Upper lobe of left lung (tissue), 6 donors: ENCODE results near the gene APBA1. TPM values are rescaled to one million over a fixed set of nuclear protein-coding genes. Genes with fewer than 3 reads are reported as not detected.

Source experiments
- ATAC-seq, 2 donors: fragments of 200-7000 bp; cut with Tn5 transposase; one replicate each; pipeline ENCODE4 v1.9.1; 2022; ENCODE audit warnings: mild to moderate bottlenecking in 2 of 2, moderate library complexity in 2 of 2; ENCODE audit not compliant: low FRiP score in 2 of 2
- DNase-seq, 2 donors: peaks; one replicate each; pipeline ENCODE4 v3.0.0-alpha.2; 2019 to 2020
- H3K27ac ChIP-seq, 4 donors: fragments of 200-600 bp; sonication (generic); one replicate each; pipeline ENCODE4 v1.5.1; 2016 to 2019
- H3K27me3 ChIP-seq, 4 donors: fragments of 200-600 bp; sonication (generic); one replicate each; pipeline ENCODE4 v1.5.1; 2017 to 2019
- H3K36me3 ChIP-seq, 4 donors: fragments of 200-600 bp; sonication (generic); one replicate each; pipeline ENCODE4 v1.5.1; 2016 to 2019
- H3K4me1 ChIP-seq, 4 donors: fragments of 200-600 bp; sonication (generic); one replicate each; pipeline ENCODE4 v1.5.1; 2018 to 2019
- H3K4me3 ChIP-seq, 4 donors: fragments of 200-600 bp; sonication (generic); one replicate each; pipeline ENCODE4 v1.5.1; 2017 to 2019; ENCODE audit warnings: mild to moderate bottlenecking in 2 of 4, moderate library complexity in 1 of 4
- H3K9me3 ChIP-seq, 4 donors: fragments of 200-600 bp; sonication (generic); one replicate each; pipeline ENCODE4 v1.5.1; 2018 to 2019
- CTCF ChIP-seq, 6 experiments: fragments of 450-650 bp in 4 of 6; fragments of 200-600 bp in 2 of 6; sonication (generic) in 2 of 6; IDR thresholded peaks; one replicate each; pipeline ENCODE4 v1.5.1; 2016 to 2019; ENCODE audit warnings: antibody characterized with exemption in 6 of 6
- EP300 ChIP-seq, 4 donors: sonication (generic); formaldehyde crosslinking; IDR thresholded peaks; one replicate each; pipeline ENCODE4 v1.5.1; 2017; ENCODE audit warnings: antibody characterized with exemption in 4 of 4, control low read depth in 2 of 4
- POLR2A ChIP-seq, 4 donors: fragments of 450-650 bp; IDR thresholded peaks; one replicate each; pipeline ENCODE4 v1.5.1; 2016 to 2017; ENCODE audit warnings: antibody characterized with exemption in 4 of 4, mild to moderate bottlenecking in 2 of 4
- POLR2AphosphoS5 ChIP-seq, 2 donors: sonication (generic); formaldehyde crosslinking; IDR thresholded peaks; one replicate each; pipeline ENCODE4 v1.5.1; 2017; ENCODE audit warnings: antibody characterized with exemption in 2 of 2
- WGBS, 2 donors: methylation state at CpG; one replicate each; pipeline ENCODE4 v1.1.5; 2017 to 2018; 5-methylcytosine and 5-hydroxymethylcytosine counted together
- total RNA-seq, 6 donors: library from RNA; depleted of rRNA in 4 of 6; stranded (reverse); fragments of >200 nt in 4 of 6; gene quantifications; one replicate each; pipeline versions ENCODE4 v1.1.0 to v1.2.1, GENCODE V29; 2016 to 2021
- donor health status: DM: no; HTN: no; CAD: no; lungs with moderate emphysema.
- donor health status: DM: no; HTN: yes; CAD: no; lungs with severe emphysema.

Gene APBA1
- total RNA-seq, 6 donors from 2014 or later: 2.1 to 5.4 (median 4.0) TPM

- ATAC-seq (no peak), DNase-seq (no peak)
- H3K36me3 ChIP-seq: no peaks in the 10 kb centered on the region
- no peak overlapping the region for H3K4me3 ChIP-seq
- H3K27ac ChIP-seq: no peak overlapping the region
- TF ChIP-seq POLR2AphosphoS5 (IDR thresholded peaks at IDR 0.05) (no peak), EP300 (IDR thresholded peaks at IDR 0.05) (no peak), POLR2A (IDR thresholded peaks at IDR 0.05) (no peak), CTCF (IDR thresholded peaks at IDR 0.05) (no peak)
- no peaks in the 10 kb centered on the region for H3K4me1 ChIP-seq
- no peaks in the 10 kb centered on the region for H3K27me3 ChIP-seq
- no peaks in the 10 kb centered on the region for H3K9me3 ChIP-seq
Measured at GRCh38 chr9:69559126-69559525, 113.0 kb downstream of the APBA1 start.

- Histone ChIP-seq H3K27me3 (no peaks in the 10 kb centered on the region), H3K4me3 (no peak overlapping the region), H3K9me3 (no peaks in the 10 kb centered on the region), H3K36me3 (no peaks in the 10 kb centered on the region), H3K27ac (no peak overlapping the region), H3K4me1 (no peaks in the 10 kb centered on the region)
- 91 to 93% methylated on average over 4 of the region's 4 CpGs for WGBS, 2 donors
- ATAC-seq: no peak
- TF ChIP-seq POLR2AphosphoS5 (IDR thresholded peaks at IDR 0.05) (no peak), CTCF (IDR thresholded peaks at IDR 0.05) (no peak), EP300 (IDR thresholded peaks at IDR 0.05) (no peak), POLR2A (IDR thresholded peaks at IDR 0.05) (no peak)
- no peak for DNase-seq
Measured at GRCh38 chr9:69556707-69557106, 115.5 kb downstream of the APBA1 start.

- Histone ChIP-seq H3K9me3 (no peaks in the 10 kb centered on the region), H3K36me3 (no peaks in the 10 kb centered on the region), H3K4me3 (no peak overlapping the region), H3K27me3 (no peaks in the 10 kb centered on the region), H3K4me1 (no peaks in the 10 kb centered on the region), H3K27ac (no peak overlapping the region)
- DNase-seq: no peak
- no peak for TF ChIP-seq CTCF (IDR thresholded peaks at IDR 0.05)
- TF ChIP-seq POLR2A (IDR thresholded peaks at IDR 0.05): no peak
- no peak for TF ChIP-seq EP300 (IDR thresholded peaks at IDR 0.05)
- no peak for TF ChIP-seq POLR2AphosphoS5 (IDR thresholded peaks at IDR 0.05)
- no peak for ATAC-seq
Measured at GRCh38 chr9:69555802-69556201, 116.4 kb downstream of the APBA1 start.

GRCh38 chr9:69554945-69555344, 117.2 kb downstream of the APBA1 start:
- no peak overlapping the region for H3K4me3 ChIP-seq
- TF ChIP-seq EP300 (IDR thresholded peaks at IDR 0.05) (no peak), POLR2A (IDR thresholded peaks at IDR 0.05) (no peak), POLR2AphosphoS5 (IDR thresholded peaks at IDR 0.05) (no peak), CTCF (IDR thresholded peaks at IDR 0.05) (no peak)
- no peaks in the 10 kb centered on the region for H3K36me3 ChIP-seq
- ATAC-seq (peak in 1 of 2 donors; percentile 76), DNase-seq (no peak)
- H3K4me1 ChIP-seq: no peaks in the 10 kb centered on the region
- 62 to 64% methylated on average over 6 of the region's 6 CpGs for WGBS, 2 donors
- H3K9me3 ChIP-seq: no peaks in the 10 kb centered on the region
- no peak overlapping the region for H3K27ac ChIP-seq
- H3K27me3 ChIP-seq: peaks cover 0 to 2% (median 0%) of the 10 kb centered on the region in 4 donors

GRCh38 chr9:69549310-69550202, 122.6 kb downstream of the APBA1 start:
- peaks cover 0 to 2% (median 0%) of the 10 kb centered on the region in 4 donors for H3K27me3 ChIP-seq
- 16 to 21% methylated on average over 14 of the region's 14 CpGs for WGBS, 2 donors
- no peak overlapping the region for H3K27ac ChIP-seq
- peaks cover 0 to 7% (median 1%) of the 10 kb centered on the region in 4 donors for H3K4me1 ChIP-seq
- H3K9me3 ChIP-seq: no peaks in the 10 kb centered on the region
- H3K36me3 ChIP-seq: no peaks in the 10 kb centered on the region
- no peak overlapping the region for H3K4me3 ChIP-seq
- TF ChIP-seq CTCF (IDR thresholded peaks at IDR 0.05) (peak; percentile 52 to 83 (median 74)), POLR2AphosphoS5 (IDR thresholded peaks at IDR 0.05) (no peak)
- no peak for DNase-seq
- ATAC-seq: peak; percentile 34 to 78
